Mesothelial cell of epicardium (in vitro differentiated cells): Measurements from ENCODE around the gene HIPK3. TPM values are rescaled to one million over a fixed set of nuclear protein-coding genes. Genes with fewer than 3 reads are reported as not detected.

Experiments
- DNase-seq, 2 experiments: peaks; one replicate each; pipeline ENCODE4 v3.0.0; 2021; ENCODE audit warnings: low spot score in 2 of 2; ENCODE audit not compliant: unreplicated experiment in 2 of 2
- H3K27ac Mint-ChIP-seq: 2 replicates; pipeline ENCODE4 v1.8.0; 2021; ENCODE audit warnings: mixed read lengths
- H3K27me3 Mint-ChIP-seq: 2 replicates; pipeline ENCODE4 v1.8.0; 2021; ENCODE audit warnings: low read depth, mixed read lengths
- H3K36me3 Mint-ChIP-seq: 2 replicates; pipeline ENCODE4 v1.8.0; 2021; ENCODE audit warnings: mixed read lengths
- H3K4me1 Mint-ChIP-seq: 2 replicates; pipeline ENCODE4 v1.8.0; 2021; ENCODE audit warnings: mixed read lengths
- H3K4me3 Mint-ChIP-seq: 2 replicates; pipeline ENCODE4 v1.8.0; 2021; ENCODE audit warnings: mild to moderate bottlenecking, moderate library complexity, mixed read lengths
- H3K9me3 Mint-ChIP-seq: 2 replicates; pipeline ENCODE4 v1.8.0; 2021; ENCODE audit warnings: mixed read lengths
- CTCF ChIP-seq: fragments of 200-600 bp; sonication (generic); IDR thresholded peaks from one replicate; pipeline ENCODE4 v1.5.0; 2021; ENCODE audit warnings: antibody characterized with exemption; ENCODE audit not compliant: unreplicated experiment
- total RNA-seq: library from RNA; stranded (reverse); gene quantifications from 3 replicates; pipeline ENCODE4 v1.2.1, GENCODE V29; 2021

HIPK3 gene
- total RNA-seq, 1 donor from 2014 or later: 73.3 TPM

- Mint-ChIP-seq H3K4me3 (no peak overlapping the region), H3K4me1 (peaks cover 40% of the 10 kb centered on the region), H3K27ac (peak overlapping the region; percentile 34), H3K9me3 (no peaks in the 10 kb centered on the region), H3K36me3 (no peaks in the 10 kb centered on the region), H3K27me3 (no peaks in the 10 kb centered on the region)
- TF ChIP-seq CTCF: no peak
- no peak for DNase-seq
Observed at GRCh38 chr11:33262011-33262645, 4.9 kb downstream of the HIPK3 start.

- Mint-ChIP-seq H3K27me3 (no peaks in the 10 kb centered on the region), H3K36me3 (no peaks in the 10 kb centered on the region), H3K4me1 (peaks cover 40% of the 10 kb centered on the region), H3K9me3 (no peaks in the 10 kb centered on the region), H3K27ac (peak overlapping the region; percentile 67), H3K4me3 (no peak overlapping the region)
- no peak for DNase-seq
- TF ChIP-seq CTCF: no peak
Observed at GRCh38 chr11:33263549-33263948, 6.4 kb downstream of the HIPK3 start.

- no peaks in the 10 kb centered on the region for H3K9me3 Mint-ChIP-seq
- no peak for TF ChIP-seq CTCF
- H3K27ac Mint-ChIP-seq: peak overlapping the region; percentile 56
- H3K4me3 Mint-ChIP-seq: no peak overlapping the region
- no peak for DNase-seq
- H3K4me1 Mint-ChIP-seq: peaks cover 39% of the 10 kb centered on the region
- H3K27me3 Mint-ChIP-seq: no peaks in the 10 kb centered on the region
- H3K36me3 Mint-ChIP-seq: no peaks in the 10 kb centered on the region
Observed at GRCh38 chr11:33264926-33265325, 7.7 kb downstream of the HIPK3 start.

GRCh38 chr11:33266393-33267215 lies 9.4 kb downstream of the HIPK3 start:
- TF ChIP-seq CTCF: no peak
- Mint-ChIP-seq H3K36me3 (no peaks in the 10 kb centered on the region), H3K27me3 (no peaks in the 10 kb centered on the region), H3K9me3 (no peaks in the 10 kb centered on the region), H3K4me3 (no peak overlapping the region), H3K27ac (peak overlapping the region; percentile 50), H3K4me1 (peaks cover 34% of the 10 kb centered on the region)
- DNase-seq: no peak

- no peaks in the 10 kb centered on the region for H3K36me3 Mint-ChIP-seq
- no peaks in the 10 kb centered on the region for H3K27me3 Mint-ChIP-seq
- H3K9me3 Mint-ChIP-seq: no peaks in the 10 kb centered on the region
- no peak for DNase-seq
- TF ChIP-seq CTCF: no peak
- H3K4me3 Mint-ChIP-seq: no peak overlapping the region
- peaks cover 21% of the 10 kb centered on the region for H3K4me1 Mint-ChIP-seq
- peak overlapping the region; percentile 17 for H3K27ac Mint-ChIP-seq
Observed at GRCh38 chr11:33268945-33269540, 11.9 kb downstream of the HIPK3 start.
